ENCODE measurements around the gene RAP1GDS1.
"Not testable (repeated sequence)": the region's sequence is repeated elsewhere in the genome, so short reads cannot be mapped to it uniquely, and the experiment has no call there.

RAP1GDS1 gene

DNA sequence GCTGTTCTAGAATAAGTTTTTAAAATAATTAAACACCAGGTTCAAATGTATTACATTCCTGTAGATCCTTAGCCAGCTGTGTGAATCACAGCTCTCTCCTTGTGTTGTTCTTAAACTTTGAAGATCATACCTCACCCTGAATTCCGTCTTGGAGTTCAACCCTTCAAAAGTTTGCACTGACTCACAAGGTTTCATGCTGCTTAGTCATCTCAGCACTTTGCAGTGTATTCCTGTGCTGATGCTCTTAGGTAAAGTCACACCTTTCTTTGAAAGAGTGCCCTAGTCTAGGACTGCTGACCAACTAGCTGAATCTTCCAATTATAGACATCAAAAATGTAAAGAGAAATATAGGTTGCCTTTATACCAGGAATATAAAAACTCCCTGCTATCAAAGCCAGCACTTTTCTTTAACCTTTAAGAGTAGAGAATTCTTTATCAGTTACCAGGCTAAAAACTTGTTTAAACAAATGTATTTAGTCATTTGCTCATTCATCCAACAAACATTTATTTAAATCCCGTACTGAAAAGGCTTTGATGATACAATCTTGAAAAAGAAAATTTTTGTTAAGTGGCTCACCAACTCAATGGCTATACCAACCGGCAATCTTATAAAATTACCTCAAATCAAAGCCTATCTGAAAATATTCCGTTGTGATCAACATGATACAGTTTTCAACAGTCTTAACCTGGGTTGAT lies 169.7 kb downstream of the RAP1GDS1 start:
- DNase-seq (ENCODE audit: low spot score in 2 of 2) (no peak), ATAC-seq (replicated peaks; ENCODE audit: extremely low read depth, poor library complexity, severe bottlenecking) (no peak)
- Mint-ChIP-seq H3K9me3 (peaks cover 3% of the 10 kb centered on the region), H3K4me3 (no peak overlapping the region), H3K27ac (ENCODE audit: low read depth) (no peak overlapping the region), H3K27me3 (no peaks in the 10 kb centered on the region), H3K4me1 (no peaks in the 10 kb centered on the region), H3K36me3 (ENCODE audit: insufficient read depth) (peaks cover 4% of the 10 kb centered on the region)

DNA sequence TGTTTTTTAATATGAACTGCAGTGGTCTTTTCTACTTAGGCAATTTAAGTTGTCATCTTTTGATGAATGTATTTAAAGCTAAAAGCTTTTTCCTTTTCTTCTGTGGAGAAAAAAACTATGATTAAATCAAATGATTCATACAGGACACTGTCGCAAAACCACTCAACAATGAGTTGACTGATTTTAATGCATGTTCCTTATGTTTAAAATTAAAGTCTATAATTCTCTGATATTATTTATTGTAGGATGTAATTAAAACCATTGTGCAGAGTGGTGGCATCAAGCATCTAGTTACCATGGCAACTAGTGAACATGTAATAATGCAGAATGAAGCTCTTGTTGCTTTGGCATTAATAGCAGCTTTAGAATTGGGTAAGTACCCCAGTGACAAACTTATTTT lies 172.5 kb downstream of the RAP1GDS1 start:
- DNase-seq (ENCODE audit: low spot score in 2 of 2) (no peak), ATAC-seq (replicated peaks; ENCODE audit: extremely low read depth, poor library complexity, severe bottlenecking) (no peak)
- H3K9me3 Mint-ChIP-seq, result no peaks in the 10 kb centered on the region
- no peak overlapping the region for H3K4me3 Mint-ChIP-seq
- no peak overlapping the region for H3K27ac Mint-ChIP-seq (ENCODE audit: low read depth)
- no peaks in the 10 kb centered on the region for H3K27me3 Mint-ChIP-seq
- peaks cover 13% of the 10 kb centered on the region for H3K36me3 Mint-ChIP-seq (ENCODE audit: insufficient read depth)
- H3K4me1 Mint-ChIP-seq, result no peaks in the 10 kb centered on the region

DNA sequence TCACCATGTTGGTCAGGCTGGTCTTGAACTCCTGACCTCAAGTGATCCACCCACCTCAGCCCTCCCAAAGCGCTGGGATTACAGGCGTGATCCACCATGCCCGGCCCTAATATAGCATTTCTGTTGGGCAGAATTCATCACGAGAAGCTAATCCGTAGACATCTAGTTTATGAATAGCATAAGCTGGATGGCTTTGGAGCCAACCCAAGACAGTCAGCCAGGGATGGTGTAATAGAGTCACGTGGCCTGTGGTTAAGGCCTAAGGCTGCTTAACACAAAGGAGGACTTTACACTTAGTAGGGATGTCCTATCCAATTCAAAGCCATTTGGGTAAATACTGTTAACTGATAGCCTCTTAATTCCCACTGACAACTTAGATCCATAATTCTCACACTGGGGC lies 173.6 kb downstream of the RAP1GDS1 start:
- no peak for ATAC-seq (replicated peaks; ENCODE audit: extremely low read depth, poor library complexity, severe bottlenecking)
- Mint-ChIP-seq H3K4me1 (peaks cover 2% of the 10 kb centered on the region), H3K27ac (ENCODE audit: low read depth) (no peak overlapping the region), H3K4me3 (no peak overlapping the region), H3K9me3 (no peaks in the 10 kb centered on the region), H3K27me3 (no peaks in the 10 kb centered on the region), H3K36me3 (ENCODE audit: insufficient read depth) (peaks cover 14% of the 10 kb centered on the region)
- DNase-seq (ENCODE audit: low spot score in 2 of 2), result no peak

DNA sequence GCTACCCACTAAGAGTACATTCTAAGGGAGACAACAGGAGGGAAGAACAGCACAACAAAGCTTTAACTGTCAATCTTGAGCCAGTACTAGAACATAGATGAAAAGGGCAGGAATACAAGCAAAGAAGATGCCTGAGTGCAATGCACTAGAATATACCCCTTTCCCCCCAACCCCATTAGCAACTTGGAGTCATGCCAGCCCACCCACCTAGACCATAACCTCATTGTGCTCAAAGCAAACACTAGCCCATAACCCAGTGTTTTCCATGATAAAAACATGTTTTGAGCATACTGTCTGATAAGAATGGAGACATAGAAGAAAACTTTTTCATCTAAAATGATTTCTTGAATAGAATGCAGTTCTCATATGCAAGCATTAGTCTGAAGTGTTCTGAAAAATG lies 183.2 kb downstream of the RAP1GDS1 start:
- DNase-seq (ENCODE audit: low spot score in 2 of 2) (no peak), ATAC-seq (replicated peaks; ENCODE audit: extremely low read depth, poor library complexity, severe bottlenecking) (no peak)
- H3K27ac Mint-ChIP-seq (ENCODE audit: low read depth), result no peak overlapping the region
- H3K36me3 Mint-ChIP-seq (ENCODE audit: insufficient read depth), result peaks cover 16% of the 10 kb centered on the region
- no peaks in the 10 kb centered on the region for H3K27me3 Mint-ChIP-seq
- peaks cover 39% of the 10 kb centered on the region for H3K4me1 Mint-ChIP-seq
- H3K9me3 Mint-ChIP-seq, result no peaks in the 10 kb centered on the region
- H3K4me3 Mint-ChIP-seq, result no peak overlapping the region

DNA sequence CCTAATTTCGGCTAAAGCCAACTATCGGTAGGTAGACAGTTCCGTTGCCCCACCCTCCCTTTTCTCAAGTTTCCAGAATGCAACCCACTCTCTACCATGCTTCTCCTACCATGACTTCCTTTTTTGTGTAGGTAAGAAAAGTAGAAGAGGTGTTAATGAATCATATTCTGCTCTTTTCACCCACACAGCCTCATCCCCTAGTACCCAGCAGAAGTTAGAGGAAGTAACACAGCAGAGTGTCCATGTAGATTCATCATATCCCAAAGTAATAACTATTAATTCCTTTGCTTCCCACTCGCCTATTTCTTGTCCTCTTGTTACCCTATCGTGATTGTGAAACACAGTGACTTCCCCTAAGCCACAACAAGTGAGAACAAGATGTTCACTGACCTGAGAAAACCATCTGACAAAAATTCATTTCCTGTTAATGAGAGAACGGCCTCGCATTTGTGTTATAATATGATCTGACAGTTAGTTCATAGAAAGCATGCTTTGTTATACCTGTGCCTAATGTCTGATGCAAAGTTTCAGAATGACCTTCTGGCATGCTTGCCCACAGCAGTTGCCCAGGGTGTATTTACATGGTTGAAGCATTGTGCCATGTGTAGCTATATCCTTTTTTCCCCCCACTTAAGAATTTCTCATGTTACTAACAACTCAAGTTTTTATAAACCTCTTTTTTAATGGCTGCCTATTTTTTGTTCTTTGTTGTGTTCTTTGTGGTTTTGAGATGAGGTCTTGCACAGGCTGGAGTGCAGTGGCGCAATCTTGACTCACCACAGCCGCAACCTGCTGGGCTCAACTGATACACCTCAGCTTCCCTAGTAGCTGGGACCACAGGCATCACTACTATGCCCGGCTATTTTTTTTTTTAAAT lies 185.6 kb downstream of the RAP1GDS1 start:
- Mint-ChIP-seq H3K27ac (ENCODE audit: low read depth) (peak overlapping the region; percentile 80), H3K9me3 (no peaks in the 10 kb centered on the region), H3K36me3 (ENCODE audit: insufficient read depth) (peaks cover 14% of the 10 kb centered on the region), H3K4me3 (peak overlapping the region; percentile 47), H3K27me3 (no peaks in the 10 kb centered on the region), H3K4me1 (peaks cover 41% of the 10 kb centered on the region)
- ATAC-seq (replicated peaks; ENCODE audit: extremely low read depth, poor library complexity, severe bottlenecking) (peak; percentile 92), DNase-seq (ENCODE audit: low spot score in 2 of 2) (peak; percentile 29 to 65)

DNA sequence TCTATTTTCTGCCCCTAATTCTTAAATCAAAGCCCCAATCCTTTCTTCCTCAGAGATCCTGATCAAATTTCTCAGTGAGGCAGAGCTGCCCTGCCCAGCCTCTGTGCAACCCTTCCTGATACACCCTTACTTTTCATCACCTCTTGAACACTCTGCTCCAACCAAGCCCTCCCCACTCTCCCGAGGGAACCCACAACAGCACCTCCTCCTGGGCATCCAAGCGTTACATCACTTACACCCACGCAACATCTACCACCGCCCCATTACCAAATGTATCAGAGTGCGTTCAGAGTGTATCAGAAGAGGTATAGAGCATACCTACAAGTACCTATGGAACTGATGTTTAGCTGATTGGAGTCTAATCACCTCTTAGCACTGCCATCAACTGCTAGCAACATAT lies 186.5 kb downstream of the RAP1GDS1 start:
- H3K4me3 Mint-ChIP-seq, result peak overlapping the region; percentile 47
- no peaks in the 10 kb centered on the region for H3K27me3 Mint-ChIP-seq
- peak overlapping the region; percentile 80 for H3K27ac Mint-ChIP-seq (ENCODE audit: low read depth)
- peaks cover 11% of the 10 kb centered on the region for H3K36me3 Mint-ChIP-seq (ENCODE audit: insufficient read depth)
- DNase-seq (ENCODE audit: low spot score in 2 of 2), result no peak
- no peak for ATAC-seq (replicated peaks; ENCODE audit: extremely low read depth, poor library complexity, severe bottlenecking)
- H3K4me1 Mint-ChIP-seq, result peaks cover 41% of the 10 kb centered on the region
- peaks cover 2% of the 10 kb centered on the region for H3K9me3 Mint-ChIP-seq

DNA sequence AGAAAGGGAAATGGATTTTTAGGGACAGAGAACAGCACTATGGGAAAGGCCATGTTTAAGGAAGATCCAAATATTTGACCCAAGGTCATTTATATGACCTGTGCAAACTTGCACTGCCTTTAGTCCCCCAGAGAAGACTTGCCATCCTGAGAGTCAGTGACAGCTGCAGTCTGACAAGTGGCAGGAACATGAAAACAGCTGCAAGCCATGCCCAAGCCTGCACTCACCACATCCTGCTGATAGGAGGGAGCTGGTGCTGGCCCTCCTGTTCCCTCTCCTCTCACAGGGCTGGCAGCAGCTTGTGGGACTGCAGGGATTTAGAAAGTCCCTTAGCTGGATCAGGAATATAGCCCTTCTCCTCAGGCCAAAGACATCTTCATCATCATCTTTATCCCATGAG lies 187.7 kb downstream of the RAP1GDS1 start:
- H3K27me3 Mint-ChIP-seq, result no peaks in the 10 kb centered on the region
- ATAC-seq (replicated peaks; ENCODE audit: extremely low read depth, poor library complexity, severe bottlenecking) (peak; percentile 35), DNase-seq (ENCODE audit: low spot score in 2 of 2) (peak in 1 of 2 donors; percentile 23)
- H3K9me3 Mint-ChIP-seq, result peaks cover 5% of the 10 kb centered on the region
- no peak overlapping the region for H3K27ac Mint-ChIP-seq (ENCODE audit: low read depth)
- peak overlapping the region; percentile 16 for H3K4me3 Mint-ChIP-seq
- peaks cover 47% of the 10 kb centered on the region for H3K4me1 Mint-ChIP-seq
- peaks cover 11% of the 10 kb centered on the region for H3K36me3 Mint-ChIP-seq (ENCODE audit: insufficient read depth)

DNA sequence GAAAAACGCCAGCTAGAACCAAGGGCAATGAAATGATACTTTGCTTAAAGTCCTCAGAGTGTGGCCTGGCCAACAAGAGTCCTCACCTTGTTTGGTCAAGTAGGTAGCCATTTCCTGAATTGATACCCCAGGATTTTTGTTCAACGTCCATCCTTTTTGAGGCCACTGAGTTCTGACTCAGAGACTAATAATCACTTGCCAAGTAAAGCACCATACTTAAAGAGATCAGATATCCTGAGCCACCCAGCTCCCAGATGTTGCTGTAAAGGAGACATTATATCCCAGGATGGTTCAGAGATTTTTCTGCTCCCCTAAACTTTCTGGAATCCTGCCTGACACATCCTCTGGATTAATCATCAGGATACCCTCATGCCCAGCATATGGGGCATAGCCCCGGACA lies 190.9 kb downstream of the RAP1GDS1 start:
- Mint-ChIP-seq H3K27me3 (no peaks in the 10 kb centered on the region), H3K4me3 (no peak overlapping the region), H3K36me3 (ENCODE audit: insufficient read depth) (peaks cover 7% of the 10 kb centered on the region), H3K27ac (ENCODE audit: low read depth) (no peak overlapping the region), H3K4me1 (peaks cover 40% of the 10 kb centered on the region), H3K9me3 (peaks cover 5% of the 10 kb centered on the region)
- ATAC-seq (replicated peaks; ENCODE audit: extremely low read depth, poor library complexity, severe bottlenecking), result no peak
- DNase-seq (ENCODE audit: low spot score in 2 of 2), result no peak

DNA sequence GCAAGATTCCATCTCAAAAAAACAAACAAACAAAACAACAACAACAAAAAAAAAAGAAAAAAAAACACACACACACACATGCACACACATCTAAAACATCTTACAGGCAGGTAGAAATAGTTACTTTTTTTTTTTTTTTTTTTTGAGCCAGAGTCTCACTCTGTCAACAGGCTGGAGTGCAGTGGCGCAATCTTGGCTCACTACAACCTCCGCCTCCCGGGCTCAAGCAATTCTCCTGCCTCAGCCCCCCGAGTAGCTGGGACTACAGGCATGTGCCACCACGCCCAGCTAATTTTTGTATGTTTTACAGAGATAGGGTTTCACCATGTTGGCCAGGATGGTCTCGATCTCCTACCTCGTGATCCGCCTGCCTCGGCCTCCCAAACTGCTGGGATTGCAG lies 196.2 kb downstream of the RAP1GDS1 start:
- H3K4me3 Mint-ChIP-seq; ATAC-seq (replicated peaks; ENCODE audit: extremely low read depth, poor library complexity, severe bottlenecking); H3K9me3 Mint-ChIP-seq; H3K27ac Mint-ChIP-seq (ENCODE audit: low read depth); H3K36me3 Mint-ChIP-seq (ENCODE audit: insufficient read depth); DNase-seq (ENCODE audit: low spot score in 2 of 2); H3K27me3 Mint-ChIP-seq: not testable (repeated sequence)
- peaks cover 12% of the 10 kb centered on the region for H3K4me1 Mint-ChIP-seq

DNA sequence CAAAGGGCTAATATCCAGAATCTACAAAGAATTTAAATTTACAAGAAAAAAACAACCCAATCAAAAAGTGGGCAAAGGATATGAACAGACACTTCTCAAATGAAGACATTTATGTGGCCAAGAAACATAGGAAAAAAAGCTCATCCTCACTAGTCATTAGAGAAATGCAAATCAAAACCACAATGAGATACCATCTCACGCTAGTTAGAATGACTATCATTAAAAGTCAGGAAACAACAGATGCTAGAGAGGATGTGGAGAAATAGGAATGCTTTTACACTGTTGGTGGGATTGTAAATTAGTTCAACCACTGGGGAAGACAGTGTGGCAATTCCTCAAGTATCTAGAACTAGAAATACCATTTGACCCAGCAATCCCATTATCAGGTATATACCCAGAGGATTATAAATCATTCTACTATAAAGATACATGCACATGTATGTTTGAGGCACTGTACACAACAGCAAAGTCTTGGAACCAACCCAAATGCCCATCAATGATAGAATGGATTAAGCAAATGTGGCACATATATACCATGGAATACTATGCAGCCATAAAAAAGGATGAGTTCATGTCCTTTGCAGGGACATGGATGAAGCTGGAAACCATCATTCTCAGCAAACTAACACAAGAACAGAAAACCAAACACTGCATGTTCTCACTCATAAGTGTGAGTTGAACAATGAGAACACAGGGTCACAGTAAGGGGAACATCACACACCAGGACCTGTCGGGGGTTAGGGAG lies 200.1 kb downstream of the RAP1GDS1 start:
- not testable (repeated sequence) for H3K36me3 Mint-ChIP-seq (ENCODE audit: insufficient read depth); H3K4me1 Mint-ChIP-seq; H3K9me3 Mint-ChIP-seq; H3K27me3 Mint-ChIP-seq; DNase-seq (ENCODE audit: low spot score in 2 of 2); H3K27ac Mint-ChIP-seq (ENCODE audit: low read depth); ATAC-seq (replicated peaks; ENCODE audit: extremely low read depth, poor library complexity, severe bottlenecking); H3K4me3 Mint-ChIP-seq

DNA sequence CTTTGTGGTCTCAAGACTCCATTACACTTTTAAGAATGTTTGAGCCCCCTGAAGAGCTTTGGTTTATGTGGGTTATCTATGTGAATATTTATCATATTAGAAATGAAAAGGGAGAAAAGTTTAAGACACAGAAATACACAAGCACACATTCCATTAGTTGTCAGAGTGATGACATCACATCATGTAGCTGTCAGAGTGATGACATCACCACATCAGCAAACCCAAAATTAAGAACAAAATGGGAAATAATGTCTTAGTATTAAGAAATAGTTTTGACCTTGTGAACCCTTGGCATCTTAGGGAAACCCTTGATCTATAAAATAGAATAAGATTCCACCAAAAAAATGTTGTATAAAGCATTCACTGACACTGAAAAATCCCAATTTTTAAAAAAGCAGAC lies 201.3 kb downstream of the RAP1GDS1 start:
- no peak overlapping the region for H3K27ac Mint-ChIP-seq (ENCODE audit: low read depth)
- DNase-seq (ENCODE audit: low spot score in 2 of 2), result no peak
- H3K27me3 Mint-ChIP-seq, result no peaks in the 10 kb centered on the region
- H3K9me3 Mint-ChIP-seq, result no peaks in the 10 kb centered on the region
- peaks cover 3% of the 10 kb centered on the region for H3K4me1 Mint-ChIP-seq
- no peaks in the 10 kb centered on the region for H3K36me3 Mint-ChIP-seq (ENCODE audit: insufficient read depth)
- H3K4me3 Mint-ChIP-seq, result no peak overlapping the region
- no peak for ATAC-seq (replicated peaks; ENCODE audit: extremely low read depth, poor library complexity, severe bottlenecking)

DNA sequence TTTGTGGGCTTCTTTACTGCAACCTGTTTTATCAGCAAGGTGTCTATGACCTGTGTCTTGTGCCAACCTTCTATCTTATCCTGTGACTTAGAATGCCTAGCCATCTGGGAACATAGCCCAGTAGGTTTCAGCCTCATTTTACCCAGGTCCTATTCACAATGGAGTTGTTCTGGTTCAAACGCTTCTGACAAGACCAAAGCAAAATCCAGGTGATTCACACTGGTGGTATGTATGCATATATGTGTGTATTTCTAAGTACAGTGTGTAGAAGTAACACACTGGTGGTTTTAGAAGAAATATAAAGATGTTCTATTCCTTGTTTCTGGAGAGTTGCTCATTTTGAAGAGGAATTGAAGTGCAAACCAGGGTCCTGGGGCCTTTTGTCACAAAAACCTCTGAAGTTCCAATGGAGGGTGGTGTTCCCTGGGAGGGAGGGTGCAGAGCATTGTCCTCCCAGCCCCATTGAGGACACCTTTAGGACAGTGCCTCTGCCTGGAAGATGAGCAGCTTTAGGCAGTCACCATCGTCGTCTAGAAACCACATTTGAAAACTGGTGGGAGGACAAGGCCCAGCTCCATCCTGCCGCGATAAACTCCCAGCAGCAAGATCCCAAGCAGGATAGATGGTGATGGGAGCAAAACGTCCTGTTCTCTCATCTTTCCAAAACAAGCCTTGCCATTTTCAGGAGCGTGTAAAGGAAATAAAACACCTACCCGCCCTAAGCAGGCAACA lies 205.8 kb downstream of the RAP1GDS1 start:
- Mint-ChIP-seq H3K9me3 (no peaks in the 10 kb centered on the region), H3K27me3 (no peaks in the 10 kb centered on the region), H3K4me3 (peak overlapping the region; percentile 69), H3K27ac (ENCODE audit: low read depth) (no peak overlapping the region), H3K4me1 (peaks cover 28% of the 10 kb centered on the region), H3K36me3 (ENCODE audit: insufficient read depth) (peaks cover 1% of the 10 kb centered on the region)
- no peak for DNase-seq (ENCODE audit: low spot score in 2 of 2)
- ATAC-seq (replicated peaks; ENCODE audit: extremely low read depth, poor library complexity, severe bottlenecking), result no peak
